ENCODE results near the gene SPRY2.

DNA sequence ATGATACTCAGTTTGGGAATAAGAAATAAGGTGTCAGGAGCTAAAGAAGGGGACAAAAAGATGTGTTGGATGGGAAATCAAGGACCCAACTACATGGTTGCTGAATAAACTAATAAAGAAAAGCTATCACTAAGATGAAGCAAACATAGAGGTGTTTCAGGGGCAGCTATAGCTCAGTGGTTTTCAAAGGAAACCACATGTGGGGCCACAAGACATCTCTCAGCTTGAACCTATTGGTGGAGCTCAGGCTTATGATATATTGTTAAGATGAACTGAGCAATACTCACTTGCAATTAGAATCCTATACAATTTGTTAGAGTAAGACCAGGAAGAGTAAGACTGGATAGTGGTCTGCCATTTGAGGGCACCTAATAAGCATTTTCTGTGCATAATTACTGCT is 45.1 kb upstream of the SPRY2 start:
- TF ChIP-seq, protein P1, sequence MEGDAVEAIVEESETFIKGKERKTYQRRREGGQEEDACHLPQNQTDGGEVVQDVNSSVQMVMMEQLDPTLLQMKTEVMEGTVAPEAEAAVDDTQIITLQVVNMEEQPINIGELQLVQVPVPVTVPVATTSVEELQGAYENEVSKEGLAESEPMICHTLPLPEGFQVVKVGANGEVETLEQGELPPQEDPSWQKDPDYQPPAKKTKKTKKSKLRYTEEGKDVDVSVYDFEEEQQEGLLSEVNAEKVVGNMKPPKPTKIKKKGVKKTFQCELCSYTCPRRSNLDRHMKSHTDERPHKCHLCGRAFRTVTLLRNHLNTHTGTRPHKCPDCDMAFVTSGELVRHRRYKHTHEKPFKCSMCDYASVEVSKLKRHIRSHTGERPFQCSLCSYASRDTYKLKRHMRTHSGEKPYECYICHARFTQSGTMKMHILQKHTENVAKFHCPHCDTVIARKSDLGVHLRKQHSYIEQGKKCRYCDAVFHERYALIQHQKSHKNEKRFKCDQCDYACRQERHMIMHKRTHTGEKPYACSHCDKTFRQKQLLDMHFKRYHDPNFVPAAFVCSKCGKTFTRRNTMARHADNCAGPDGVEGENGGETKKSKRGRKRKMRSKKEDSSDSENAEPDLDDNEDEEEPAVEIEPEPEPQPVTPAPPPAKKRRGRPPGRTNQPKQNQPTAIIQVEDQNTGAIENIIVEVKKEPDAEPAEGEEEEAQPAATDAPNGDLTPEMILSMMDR (IDR thresholded peaks at IDR 0.05): no peak
- TF ChIP-seq ZFX (IDR thresholded peaks at IDR 0.05; ENCODE audit: borderline replicate concordance): no peak

All from 22Rv1 (cell line).